ENCODE data around the gene LIN52. TPM values are rescaled to one million over a fixed set of nuclear protein-coding genes. Genes with fewer than 3 reads are reported as not detected.

Gene LIN52
- total RNA-seq, 1 donor from 2014 or later = 13.4 TPM

- Mint-ChIP-seq H3K36me3 (ENCODE audit: insufficient read depth) (no peaks in the 10 kb centered on the region), H3K27me3 (peaks cover 23% of the 10 kb centered on the region), H3K9me3 (ENCODE audit: low read depth) (no peaks in the 10 kb centered on the region), H3K27ac (no peak overlapping the region), H3K4me3 (ENCODE audit: low read depth) (no peak overlapping the region), H3K4me1 (ENCODE audit: low read depth) (peaks cover 13% of the 10 kb centered on the region)
- DNase-seq (ENCODE audit: low spot score, unreplicated experiment) = no peak
- TF ChIP-seq CTCF (IDR thresholded peaks at IDR 0.05; ENCODE audit: unreplicated experiment) = no peak
Measured at GRCh38 chr14:74218462-74218861, 133.7 kb downstream of the LIN52 start.

GRCh38 chr14:74219277-74220205 lies 134.8 kb downstream of the LIN52 start:
- Mint-ChIP-seq H3K4me3 (ENCODE audit: low read depth) (no peak overlapping the region), H3K4me1 (ENCODE audit: low read depth) (peaks cover 3% of the 10 kb centered on the region), H3K27ac (no peak overlapping the region), H3K27me3 (peaks cover 23% of the 10 kb centered on the region), H3K36me3 (ENCODE audit: insufficient read depth) (no peaks in the 10 kb centered on the region), H3K9me3 (ENCODE audit: low read depth) (no peaks in the 10 kb centered on the region)
- DNase-seq (ENCODE audit: low spot score, unreplicated experiment) = no peak
- TF ChIP-seq CTCF (IDR thresholded peaks at IDR 0.05; ENCODE audit: unreplicated experiment) = no peak

GRCh38 chr14:74220991-74221390 lies 136.2 kb downstream of the LIN52 start:
- no peaks in the 10 kb centered on the region for H3K4me1 Mint-ChIP-seq (ENCODE audit: low read depth)
- no peak for TF ChIP-seq CTCF (IDR thresholded peaks at IDR 0.05; ENCODE audit: unreplicated experiment)
- DNase-seq (ENCODE audit: low spot score, unreplicated experiment) = no peak
- no peaks in the 10 kb centered on the region for H3K9me3 Mint-ChIP-seq (ENCODE audit: low read depth)
- H3K27ac Mint-ChIP-seq = no peak overlapping the region
- H3K36me3 Mint-ChIP-seq (ENCODE audit: insufficient read depth) = no peaks in the 10 kb centered on the region
- H3K27me3 Mint-ChIP-seq = peaks cover 24% of the 10 kb centered on the region
- no peak overlapping the region for H3K4me3 Mint-ChIP-seq (ENCODE audit: low read depth)

- TF ChIP-seq CTCF (IDR thresholded peaks at IDR 0.05; ENCODE audit: unreplicated experiment) = no peak
- no peak for DNase-seq (ENCODE audit: low spot score, unreplicated experiment)
- Mint-ChIP-seq H3K27ac (no peak overlapping the region), H3K36me3 (ENCODE audit: insufficient read depth) (no peaks in the 10 kb centered on the region), H3K4me1 (ENCODE audit: low read depth) (no peaks in the 10 kb centered on the region), H3K9me3 (ENCODE audit: low read depth) (no peaks in the 10 kb centered on the region), H3K4me3 (ENCODE audit: low read depth) (no peak overlapping the region), H3K27me3 (peaks cover 27% of the 10 kb centered on the region)
Measured at GRCh38 chr14:74221741-74222140, 137.0 kb downstream of the LIN52 start.

- Mint-ChIP-seq H3K27me3 (peaks cover 34% of the 10 kb centered on the region), H3K4me1 (ENCODE audit: low read depth) (no peaks in the 10 kb centered on the region), H3K4me3 (ENCODE audit: low read depth) (no peak overlapping the region), H3K9me3 (ENCODE audit: low read depth) (no peaks in the 10 kb centered on the region), H3K36me3 (ENCODE audit: insufficient read depth) (no peaks in the 10 kb centered on the region), H3K27ac (no peak overlapping the region)
- no peak for DNase-seq (ENCODE audit: low spot score, unreplicated experiment)
- no peak for TF ChIP-seq CTCF (IDR thresholded peaks at IDR 0.05; ENCODE audit: unreplicated experiment)
Measured at GRCh38 chr14:74223016-74223415, 138.3 kb downstream of the LIN52 start.
